Fibroblast of lung (primary cell): Measurements from ENCODE around the gene ZNF77.

Experiments
- CTCF ChIP-seq, 2 donors: IDR thresholded peaks in 1 of 2; conservative IDR thresholded peaks in 1 of 2; 1 replicate in 1 of 2; 2 replicates in 1 of 2; pipeline ENCODE4 v1.5.1; 2011 to 2012; ENCODE audit warnings: low read length in 2 of 2, control low read depth in 1 of 2, inconsistent platforms in 1 of 2, low read depth in 1 of 2, mild to moderate bottlenecking in 1 of 2
- EZH2 ChIP-seq: IDR thresholded peaks from 2 replicates; pipeline ENCODE4 v1.5.1; 2012; ENCODE audit warnings: low read length, control low read depth, mild to moderate bottlenecking; ENCODE audit errors: missing control alignments

GRCh38 chr19:2981898-2982297, 37.1 kb upstream of the ZNF77 start:
- TF ChIP-seq CTCF (conservative IDR thresholded peaks at IDR 0.05 in 1 of 2, IDR thresholded peaks at IDR 0.05 in 1 of 2; ENCODE audit: low read depth in 1 of 2, low read length in 2 of 2) (no peak), EZH2 (no peak)
